Measurements from ENCODE around the gene LTBP1. TPM values are rescaled to one million over a fixed set of nuclear protein-coding genes. Genes with fewer than 3 reads are reported as not detected.

The LTBP1 gene
- total RNA-seq, 1 experiment from 2014 or later, result 12.5 TPM

GRCh38 chr2:33090553-33091134 lies 143.9 kb downstream of the LTBP1 start:
- intact Hi-C loops (cut with micrococcal nuclease; ENCODE audit: unreplicated experiment) (no loop called here), in situ Hi-C loops (cut with HindIII; ENCODE audit: low pct_unique_long_range_greater_than_20kb, low sequenced_read_pairs) (no loop called here)
- ChIA-PET CTCF (no interaction called here), POLR2A (no interaction called here)
- ATAC-seq, result no peak
- no peak overlapping the region for H3K4me3 ChIP-seq (ENCODE audit: low read depth in 2 of 2, low read length in 2 of 2)
- TF ChIP-seq SIN3A (IDR thresholded peaks at IDR 0.05; ENCODE audit: borderline replicate concordance, insufficient read depth, low read depth, low read length) (no peak), REST (IDR thresholded peaks at IDR 0.05; ENCODE audit: insufficient read depth in 1 of 2, low read depth in 2 of 2, low read length in 1 of 2) (no peak), TCF7L2 (IDR thresholded peaks at IDR 0.05; ENCODE audit: low read depth, low read length) (no peak), POLR2AphosphoS5 (IDR thresholded peaks at IDR 0.05; ENCODE audit: low read depth, low read length) (no peak), CTCF (IDR thresholded peaks at IDR 0.05) (no peak)
- no peak overlapping the region for H3K27ac ChIP-seq (ENCODE audit: low read length)
- no peaks in the 10 kb centered on the region for H3K27me3 ChIP-seq (ENCODE audit: control insufficient read depth, insufficient read depth, low read length)
- no TSS peak for BruUV-seq (replicated peaks)
- H3K9me3 ChIP-seq (ENCODE audit: control insufficient read depth, insufficient read depth, low read depth, low read length), result no peaks in the 10 kb centered on the region
- H3K4me1 ChIP-seq (ENCODE audit: control insufficient read depth, insufficient read depth, low read length), result no peaks in the 10 kb centered on the region
- DNase-seq (ENCODE audit: low read depth, low spot score), result no peak
- H3K36me3 ChIP-seq (ENCODE audit: control insufficient read depth, insufficient read depth, low read length), result no peaks in the 10 kb centered on the region

- TF ChIP-seq REST (IDR thresholded peaks at IDR 0.05; ENCODE audit: insufficient read depth in 1 of 2, low read depth in 2 of 2, low read length in 1 of 2) (no peak), SIN3A (IDR thresholded peaks at IDR 0.05; ENCODE audit: borderline replicate concordance, insufficient read depth, low read depth, low read length) (no peak), CTCF (IDR thresholded peaks at IDR 0.05) (no peak), TCF7L2 (IDR thresholded peaks at IDR 0.05; ENCODE audit: low read depth, low read length) (no peak), POLR2AphosphoS5 (IDR thresholded peaks at IDR 0.05; ENCODE audit: low read depth, low read length) (no peak)
- ATAC-seq, result no peak
- POLR2A ChIA-PET, result no interaction called here
- no peaks in the 10 kb centered on the region for H3K4me1 ChIP-seq (ENCODE audit: control insufficient read depth, insufficient read depth, low read length)
- CTCF ChIA-PET, result no interaction called here
- BruUV-seq (replicated peaks), result no TSS peak
- DNase-seq (ENCODE audit: low read depth, low spot score), result no peak
- H3K27me3 ChIP-seq (ENCODE audit: control insufficient read depth, insufficient read depth, low read length), result no peaks in the 10 kb centered on the region
- no peaks in the 10 kb centered on the region for H3K9me3 ChIP-seq (ENCODE audit: control insufficient read depth, insufficient read depth, low read depth, low read length)
- intact Hi-C loops (cut with micrococcal nuclease; ENCODE audit: unreplicated experiment) (no loop called here), in situ Hi-C loops (cut with HindIII; ENCODE audit: low pct_unique_long_range_greater_than_20kb, low sequenced_read_pairs) (no loop called here)
- H3K4me3 ChIP-seq (ENCODE audit: low read depth in 2 of 2, low read length in 2 of 2), result no peak overlapping the region
- no peak overlapping the region for H3K27ac ChIP-seq (ENCODE audit: low read length)
- H3K36me3 ChIP-seq (ENCODE audit: control insufficient read depth, insufficient read depth, low read length), result no peaks in the 10 kb centered on the region
Observed at GRCh38 chr2:33091541-33092123, 144.9 kb downstream of the LTBP1 start.

Measured in Panc1 (cell line).